ENCODE measurements around the gene WNT2.

DNA sequence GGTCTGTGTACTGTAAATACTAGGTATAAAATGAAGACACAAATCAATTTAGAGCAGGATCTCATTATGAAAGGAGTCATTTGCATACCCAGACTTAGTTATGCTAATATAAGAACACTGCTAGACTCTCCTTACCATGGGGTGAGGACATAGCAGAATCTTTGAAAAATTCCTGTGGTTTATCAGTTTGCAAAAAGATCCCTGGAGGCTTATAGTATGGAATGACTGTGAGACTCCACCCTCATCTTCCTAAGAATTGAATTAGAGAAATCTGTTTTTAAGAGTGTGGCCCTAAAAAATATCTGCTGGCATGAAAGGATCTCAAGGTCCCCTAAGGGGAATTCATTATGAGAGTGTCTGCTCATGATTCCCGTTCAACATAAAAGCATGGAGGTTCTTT is 63.2 kb downstream of the WNT2 start:
- TF ChIP-seq, protein P1, sequence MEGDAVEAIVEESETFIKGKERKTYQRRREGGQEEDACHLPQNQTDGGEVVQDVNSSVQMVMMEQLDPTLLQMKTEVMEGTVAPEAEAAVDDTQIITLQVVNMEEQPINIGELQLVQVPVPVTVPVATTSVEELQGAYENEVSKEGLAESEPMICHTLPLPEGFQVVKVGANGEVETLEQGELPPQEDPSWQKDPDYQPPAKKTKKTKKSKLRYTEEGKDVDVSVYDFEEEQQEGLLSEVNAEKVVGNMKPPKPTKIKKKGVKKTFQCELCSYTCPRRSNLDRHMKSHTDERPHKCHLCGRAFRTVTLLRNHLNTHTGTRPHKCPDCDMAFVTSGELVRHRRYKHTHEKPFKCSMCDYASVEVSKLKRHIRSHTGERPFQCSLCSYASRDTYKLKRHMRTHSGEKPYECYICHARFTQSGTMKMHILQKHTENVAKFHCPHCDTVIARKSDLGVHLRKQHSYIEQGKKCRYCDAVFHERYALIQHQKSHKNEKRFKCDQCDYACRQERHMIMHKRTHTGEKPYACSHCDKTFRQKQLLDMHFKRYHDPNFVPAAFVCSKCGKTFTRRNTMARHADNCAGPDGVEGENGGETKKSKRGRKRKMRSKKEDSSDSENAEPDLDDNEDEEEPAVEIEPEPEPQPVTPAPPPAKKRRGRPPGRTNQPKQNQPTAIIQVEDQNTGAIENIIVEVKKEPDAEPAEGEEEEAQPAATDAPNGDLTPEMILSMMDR (conservative IDR thresholded peaks at IDR 0.05; ENCODE audit: low read depth, low read length), result no peak
- TF ChIP-seq EZH2phosphoT487 (IDR thresholded peaks at IDR 0.05; ENCODE audit: borderline replicate concordance, low read length), result no peak
